ENCODE results near the gene PKHD1.

Gene PKHD1

DNA sequence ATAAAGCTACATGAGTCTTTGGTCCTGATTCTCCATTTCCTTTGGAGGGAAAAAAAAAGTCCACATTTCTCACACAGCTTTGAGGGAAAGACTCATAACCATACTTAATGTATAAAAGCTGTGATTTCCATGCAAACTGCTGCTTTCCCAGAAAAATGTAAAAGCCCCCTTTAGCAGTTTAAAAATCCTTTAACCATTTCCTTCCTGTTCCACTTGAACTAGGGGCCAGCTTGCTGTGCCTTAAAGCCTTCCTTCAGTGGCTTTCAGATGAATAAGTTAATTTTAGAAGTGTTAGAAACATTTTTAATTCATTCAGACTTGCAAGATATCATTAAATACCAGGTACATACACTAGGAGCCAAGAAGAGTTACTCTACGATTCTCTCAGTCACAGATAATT lies 273.5 kb downstream of the PKHD1 start:
- DNase-seq (ENCODE audit: low read depth in 3 of 3, low spot score in 1 of 3), result no peak

DNA sequence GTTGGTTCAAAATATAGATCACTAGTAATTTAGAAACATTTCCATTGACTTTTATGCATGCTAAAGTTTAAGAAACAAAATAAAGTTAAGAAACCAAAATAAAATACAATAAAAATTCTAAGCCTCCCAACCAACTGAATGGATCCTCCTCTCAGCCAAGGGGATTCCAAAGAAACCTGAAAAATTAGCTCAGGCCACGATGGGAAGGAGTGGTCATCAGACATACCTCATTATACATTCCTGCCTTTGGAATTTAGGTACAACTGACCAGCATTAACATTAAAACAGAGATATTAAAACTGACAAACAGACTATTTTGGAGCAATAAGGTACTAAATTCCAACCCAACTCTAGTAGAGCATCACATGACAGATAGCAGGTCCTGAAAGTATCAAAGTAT lies 275.2 kb downstream of the PKHD1 start:
- no peak for DNase-seq (ENCODE audit: low read depth in 3 of 3, low spot score in 1 of 3)

DNA sequence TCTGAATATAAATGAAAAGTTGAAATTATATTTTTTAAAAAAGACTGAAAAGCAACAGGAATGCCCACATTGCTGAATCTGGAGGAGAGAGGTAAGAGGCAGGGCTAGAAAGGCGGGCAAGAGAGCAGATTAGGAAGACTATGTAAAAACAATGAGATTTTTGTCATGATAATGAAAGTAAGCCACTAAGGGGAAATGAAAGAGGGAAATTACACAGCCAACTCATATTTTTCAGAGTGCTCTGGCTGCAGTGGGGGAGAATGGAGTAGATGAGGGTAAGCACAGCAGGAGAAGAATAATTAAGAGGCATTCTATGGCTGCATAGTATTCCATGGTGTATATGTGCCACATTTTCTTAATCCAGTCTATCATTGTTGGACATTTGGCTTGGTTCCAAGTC lies 281.9 kb downstream of the PKHD1 start:
- DNase-seq (ENCODE audit: low read depth in 3 of 3, low spot score in 1 of 3), result no peak

DNA sequence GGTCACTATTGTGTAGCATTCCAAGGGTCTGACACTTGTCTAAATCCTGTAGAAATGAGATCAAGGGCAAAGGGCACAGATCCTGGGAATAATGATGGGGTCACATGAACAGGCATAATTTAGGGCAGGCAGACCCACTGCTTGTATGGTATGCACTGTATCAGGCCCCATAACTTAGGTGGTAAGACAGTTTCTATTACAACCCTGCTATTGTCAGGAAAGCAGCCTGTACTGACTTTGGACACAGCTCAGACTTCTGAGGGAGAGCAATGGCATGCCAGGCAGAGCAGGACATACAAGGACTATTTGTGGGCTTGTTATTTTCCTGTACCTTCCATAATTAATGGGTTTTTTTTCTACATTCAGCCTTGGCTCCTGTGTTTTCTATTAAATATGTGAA lies 286.8 kb downstream of the PKHD1 start:
- DNase-seq (ENCODE audit: low read depth in 3 of 3, low spot score in 1 of 3), result no peak

DNA sequence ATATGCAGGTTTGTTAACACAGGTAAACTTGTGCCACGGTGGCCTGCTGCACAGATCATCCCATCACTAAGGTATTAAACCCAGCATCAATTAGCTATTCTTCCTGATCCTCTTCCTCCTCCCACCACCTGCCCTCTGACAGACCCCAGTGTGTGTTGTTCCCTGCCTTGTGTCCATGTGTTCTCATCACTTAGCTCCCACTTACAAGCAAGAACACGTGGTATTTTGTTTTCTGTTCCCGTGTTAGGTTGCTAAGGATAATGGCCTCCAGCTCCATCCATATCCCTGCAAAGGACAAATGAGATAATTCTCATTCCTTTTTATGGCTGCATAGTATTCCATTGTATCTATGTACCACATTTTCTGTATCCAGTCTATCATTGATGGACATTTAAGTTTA lies 294.0 kb downstream of the PKHD1 start:
- DNase-seq (ENCODE audit: low read depth in 3 of 3, low spot score in 1 of 3), result no peak

DNA sequence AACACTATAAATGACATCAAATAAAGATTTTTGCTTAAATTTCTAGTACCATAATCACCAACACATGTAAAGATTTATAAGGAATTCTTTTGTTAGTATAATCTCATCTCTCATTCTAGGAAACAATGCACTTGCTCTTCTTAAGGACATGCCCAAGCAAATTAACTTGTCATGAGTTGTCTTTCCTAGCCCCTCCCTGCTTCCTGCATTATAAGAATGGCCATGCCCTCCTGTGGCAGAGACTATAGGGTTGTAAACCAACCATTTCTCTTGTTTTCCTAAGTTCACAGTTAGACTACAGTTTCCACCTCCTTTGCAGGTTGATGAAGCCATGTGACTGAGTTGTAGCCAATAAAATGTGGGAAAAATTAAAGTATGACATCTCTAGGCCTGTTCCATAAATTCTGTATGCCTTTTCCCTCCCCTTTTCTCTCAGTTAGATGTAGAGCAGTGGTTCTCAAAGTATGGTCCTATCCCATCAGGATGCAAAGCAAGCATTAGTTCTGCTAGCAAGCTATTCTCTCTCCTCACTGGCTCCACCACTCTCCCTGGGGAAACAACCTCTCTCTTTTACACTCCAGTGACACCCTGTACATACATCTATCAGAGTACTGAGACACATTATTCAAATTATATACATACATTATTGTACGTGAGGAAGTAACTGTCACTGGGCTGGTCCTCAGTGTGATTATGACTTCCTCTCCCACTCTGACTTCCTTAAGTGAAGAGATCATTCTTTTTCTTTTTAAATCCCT lies 295.0 kb downstream of the PKHD1 start:
- DNase-seq (ENCODE audit: low read depth in 3 of 3, low spot score in 1 of 3), result no peak

DNA sequence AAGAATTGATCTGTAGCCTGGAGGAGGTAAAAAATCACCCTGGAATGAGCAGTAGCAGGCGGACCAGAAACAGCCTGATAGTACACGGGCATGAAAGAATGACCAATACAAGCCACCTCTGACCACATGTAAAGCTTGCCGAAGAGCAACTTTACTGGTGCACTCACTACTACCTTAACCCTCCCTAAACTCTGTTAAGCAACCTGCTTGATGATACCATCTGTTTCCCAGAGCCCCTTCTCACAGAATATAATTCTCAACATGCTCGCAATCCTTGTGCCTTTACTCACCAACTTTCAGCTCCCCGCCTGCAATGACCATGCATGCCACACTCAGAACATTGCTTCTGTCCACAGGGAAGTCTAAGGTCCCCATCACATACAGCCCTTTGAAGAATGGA lies 296.5 kb downstream of the PKHD1 start:
- DNase-seq (ENCODE audit: low read depth in 3 of 3, low spot score in 1 of 3), result no peak

DNA sequence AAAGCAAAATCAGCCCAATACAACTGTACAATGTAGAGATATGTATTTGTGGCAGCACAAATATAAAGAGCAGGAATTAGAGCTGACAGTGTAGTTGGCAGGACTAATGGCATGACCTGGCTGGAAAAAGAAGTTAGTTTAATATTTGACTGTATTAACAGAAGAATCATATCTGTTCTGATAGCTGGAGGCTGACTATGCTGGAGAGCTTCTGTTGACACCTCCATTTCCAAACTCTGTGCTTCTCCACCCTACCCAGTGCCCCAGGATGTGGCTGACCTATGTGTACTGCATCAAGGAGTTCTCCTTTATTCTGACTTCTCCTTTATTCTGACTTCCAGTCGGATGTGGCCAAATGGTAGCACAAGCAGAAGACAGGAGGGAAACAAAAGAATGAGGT lies 299.3 kb downstream of the PKHD1 start:
- DNase-seq (ENCODE audit: low read depth in 3 of 3, low spot score in 1 of 3), result no peak

DNA sequence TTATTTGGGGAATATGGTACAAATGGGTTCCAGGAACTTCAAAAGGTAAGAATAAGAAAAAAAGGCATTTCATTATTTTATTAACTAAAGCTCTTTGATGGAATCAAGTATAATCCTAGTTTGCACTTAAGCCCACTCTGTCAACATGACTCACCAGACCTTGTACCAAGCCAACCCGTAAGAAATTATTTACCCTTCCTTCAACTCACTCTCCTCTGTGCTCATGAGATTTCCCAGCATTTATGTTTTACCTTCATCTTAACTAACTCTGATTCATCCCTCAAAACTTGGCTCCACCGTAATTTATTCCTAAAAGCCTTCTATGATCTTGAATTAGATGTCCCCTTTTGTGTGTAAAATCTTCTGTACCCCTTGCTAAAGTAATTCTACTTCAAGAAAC lies 308.7 kb downstream of the PKHD1 start:
- no peak for DNase-seq (ENCODE audit: low read depth in 3 of 3, low spot score in 1 of 3)

DNA sequence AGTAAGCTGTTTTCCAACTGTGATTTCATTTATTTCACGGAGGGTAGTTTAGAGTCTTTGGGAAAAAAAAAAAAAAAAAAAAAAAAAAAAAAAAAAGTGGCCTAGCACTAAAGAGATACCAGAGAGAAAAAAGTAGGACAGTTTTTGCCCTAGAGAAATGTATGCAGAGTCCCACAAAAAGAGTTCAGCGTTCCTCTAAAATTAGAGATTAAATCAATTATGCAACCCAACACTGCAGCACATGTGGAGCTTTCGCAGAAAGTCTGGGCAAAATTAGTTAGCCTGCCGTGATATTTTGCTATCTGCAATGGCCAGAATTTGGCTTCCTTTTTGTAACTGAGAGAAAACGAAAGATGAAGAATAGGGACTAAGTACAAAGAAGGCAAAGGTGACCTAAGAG lies 309.8 kb downstream of the PKHD1 start:
- no peak for DNase-seq (ENCODE audit: low read depth in 3 of 3, low spot score in 1 of 3)

DNA sequence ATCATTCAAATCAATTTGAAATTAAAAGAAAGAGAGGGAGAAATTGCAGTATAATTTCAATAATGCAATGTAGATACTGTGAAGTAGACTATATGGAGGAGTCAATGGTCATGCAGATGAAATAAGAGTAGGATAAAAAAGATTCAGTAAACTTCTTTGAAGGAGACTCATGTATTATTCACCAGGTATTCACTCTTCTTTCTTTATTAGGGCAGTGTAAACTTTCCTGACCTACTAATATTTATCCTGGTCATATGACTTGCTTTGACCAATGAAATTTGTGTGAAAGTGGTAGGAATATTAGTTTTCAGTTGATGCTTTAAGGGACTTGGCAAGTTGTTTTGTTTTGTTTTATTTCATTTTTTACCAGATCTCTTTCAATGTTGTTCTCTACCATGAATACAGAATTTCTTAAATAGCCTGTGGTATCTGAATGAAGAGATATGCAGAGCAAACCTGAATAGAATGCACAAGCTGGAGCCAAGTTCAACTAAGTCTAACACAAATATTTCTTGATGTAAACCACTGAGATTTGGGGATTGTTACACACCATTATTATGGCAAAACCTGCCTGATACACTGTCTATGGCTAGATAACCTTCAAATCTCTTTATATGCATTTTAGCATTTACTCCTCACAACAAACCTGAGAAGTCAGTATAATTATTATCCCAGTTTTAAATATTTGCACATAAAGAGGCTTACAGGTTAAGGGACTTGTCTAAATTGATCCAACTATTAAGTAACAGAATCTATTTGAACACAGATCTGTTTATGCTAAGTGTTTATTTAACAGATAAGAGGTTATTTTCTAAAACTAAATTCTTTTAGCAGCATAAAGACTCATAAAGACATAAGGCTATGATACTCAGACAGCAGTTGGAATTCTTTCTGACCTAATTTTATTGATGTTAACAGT lies 311.2 kb downstream of the PKHD1 start:
- no peak for DNase-seq (ENCODE audit: low read depth in 3 of 3, low spot score in 1 of 3)

DNA sequence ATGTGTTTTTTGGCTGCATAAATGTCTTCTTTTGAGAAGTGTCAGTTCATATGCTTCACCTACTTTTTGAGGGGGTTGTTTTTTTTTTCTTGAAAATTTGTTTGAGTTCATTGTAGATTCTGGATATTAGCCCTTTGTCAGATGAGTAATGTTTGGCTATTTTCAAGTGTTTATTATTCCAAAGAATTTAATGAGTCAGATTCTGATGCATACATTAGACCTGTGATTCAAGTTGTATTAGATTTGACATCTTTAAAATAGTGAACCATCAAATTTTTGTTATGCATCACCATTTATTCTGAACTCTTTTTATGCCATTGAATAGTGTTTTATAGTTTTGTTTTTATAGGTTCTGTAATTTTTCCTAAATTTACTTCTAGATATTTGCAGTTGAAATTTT lies 319.3 kb downstream of the PKHD1 start:
- no peak for DNase-seq (ENCODE audit: low read depth in 3 of 3, low spot score in 1 of 3)

DNA sequence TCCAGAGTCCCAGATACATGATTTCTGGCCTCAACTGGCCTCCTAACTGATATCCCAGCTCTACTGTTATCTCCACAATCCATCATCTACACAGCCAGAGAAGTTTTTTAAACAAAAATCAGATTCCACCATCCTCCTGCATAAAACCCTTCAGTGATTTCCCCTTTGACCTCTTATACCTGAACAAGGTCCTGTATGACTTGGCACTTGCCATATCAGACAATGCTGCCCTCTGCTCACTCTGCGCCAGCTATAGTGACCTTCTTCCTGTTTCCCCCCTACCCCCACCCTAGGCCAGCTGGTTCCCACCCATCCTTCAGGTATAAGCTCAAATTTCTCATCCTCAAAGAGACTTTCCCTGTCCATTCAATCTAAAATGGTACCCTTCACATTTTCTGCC lies 322.2 kb downstream of the PKHD1 start:
- no peak for DNase-seq (ENCODE audit: low read depth in 3 of 3, low spot score in 1 of 3)

DNA sequence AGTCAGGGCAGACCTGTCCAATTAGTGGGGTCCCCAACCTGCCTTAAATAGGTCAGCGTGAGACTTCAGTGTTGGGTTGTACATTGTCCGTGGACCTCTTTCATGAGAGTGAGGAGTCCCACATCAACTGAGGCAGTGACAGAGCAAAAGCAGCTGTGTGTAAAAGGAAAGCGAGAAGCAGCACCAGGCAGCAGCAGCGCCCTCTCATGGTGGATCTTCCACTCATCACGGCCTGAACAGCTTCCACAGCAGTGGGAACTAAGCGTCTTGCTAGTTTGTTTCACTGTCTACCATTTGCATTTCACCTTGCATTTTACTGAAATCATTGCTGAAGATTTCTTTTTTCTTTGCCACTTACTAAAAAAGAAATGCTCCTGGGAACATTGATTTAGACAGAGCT lies 333.8 kb downstream of the PKHD1 start:
- DNase-seq (ENCODE audit: low read depth in 3 of 3, low spot score in 1 of 3), result no peak

DNA sequence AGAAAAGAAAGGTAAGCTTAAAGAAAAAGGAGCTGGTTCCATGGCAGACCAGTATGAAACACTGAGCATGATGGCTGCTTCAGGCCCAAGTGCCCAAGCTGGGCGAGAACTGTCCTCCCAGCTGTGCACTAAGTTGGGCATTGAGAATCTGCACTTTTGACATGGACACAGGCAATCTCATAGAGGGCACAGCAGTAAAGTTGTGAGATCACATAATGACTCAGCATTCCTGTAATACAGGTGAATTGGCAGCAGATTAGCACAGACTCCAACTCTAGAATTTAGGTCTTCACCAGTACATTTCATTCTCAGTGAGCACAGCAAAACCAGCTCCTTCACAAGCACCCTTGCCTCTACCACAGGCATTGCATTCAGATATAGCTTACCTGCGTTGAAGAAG lies 343.4 kb downstream of the PKHD1 start:
- DNase-seq (ENCODE audit: low read depth in 3 of 3, low spot score in 1 of 3), result no peak

DNA sequence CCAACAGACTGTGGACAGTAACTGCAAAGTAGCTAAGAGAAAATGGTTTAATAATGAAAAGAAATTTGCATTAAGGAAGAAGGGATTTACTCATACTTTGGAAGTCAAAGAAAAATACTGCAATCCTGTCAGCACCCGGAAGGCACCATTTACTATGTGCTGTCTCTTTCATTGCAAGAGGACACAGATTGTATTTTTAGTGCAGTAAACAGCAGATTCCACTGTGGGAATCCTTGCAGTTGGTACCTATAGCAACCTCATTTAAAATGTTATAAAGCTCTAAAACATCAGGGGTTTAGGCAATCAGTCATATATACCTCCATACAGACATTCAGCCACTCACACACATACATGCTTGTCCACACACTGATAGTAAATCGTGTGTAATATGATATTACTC lies 346.8 kb downstream of the PKHD1 start:
- DNase-seq (ENCODE audit: low read depth in 3 of 3, low spot score in 1 of 3), result no peak

DNA sequence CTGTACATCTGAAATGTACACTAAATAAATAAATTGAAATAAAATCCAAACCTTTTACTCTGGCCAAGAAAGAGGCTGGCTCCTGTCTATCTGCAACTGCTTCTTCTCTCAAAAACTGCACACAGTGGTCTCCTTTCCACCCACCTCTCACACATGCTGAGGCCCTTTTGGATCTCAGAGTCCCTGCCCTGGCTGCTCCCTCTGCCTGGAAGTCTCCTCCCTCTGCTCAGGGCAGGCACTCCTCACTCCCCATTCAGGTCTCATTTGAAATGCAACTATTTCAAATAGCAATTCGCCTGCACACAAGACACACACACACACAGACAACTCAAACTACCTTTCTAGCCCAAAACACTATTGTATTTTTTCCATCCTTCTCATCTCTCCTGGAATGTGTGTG lies 348.8 kb downstream of the PKHD1 start:
- DNase-seq (ENCODE audit: low read depth in 3 of 3, low spot score in 1 of 3), result no peak

DNA sequence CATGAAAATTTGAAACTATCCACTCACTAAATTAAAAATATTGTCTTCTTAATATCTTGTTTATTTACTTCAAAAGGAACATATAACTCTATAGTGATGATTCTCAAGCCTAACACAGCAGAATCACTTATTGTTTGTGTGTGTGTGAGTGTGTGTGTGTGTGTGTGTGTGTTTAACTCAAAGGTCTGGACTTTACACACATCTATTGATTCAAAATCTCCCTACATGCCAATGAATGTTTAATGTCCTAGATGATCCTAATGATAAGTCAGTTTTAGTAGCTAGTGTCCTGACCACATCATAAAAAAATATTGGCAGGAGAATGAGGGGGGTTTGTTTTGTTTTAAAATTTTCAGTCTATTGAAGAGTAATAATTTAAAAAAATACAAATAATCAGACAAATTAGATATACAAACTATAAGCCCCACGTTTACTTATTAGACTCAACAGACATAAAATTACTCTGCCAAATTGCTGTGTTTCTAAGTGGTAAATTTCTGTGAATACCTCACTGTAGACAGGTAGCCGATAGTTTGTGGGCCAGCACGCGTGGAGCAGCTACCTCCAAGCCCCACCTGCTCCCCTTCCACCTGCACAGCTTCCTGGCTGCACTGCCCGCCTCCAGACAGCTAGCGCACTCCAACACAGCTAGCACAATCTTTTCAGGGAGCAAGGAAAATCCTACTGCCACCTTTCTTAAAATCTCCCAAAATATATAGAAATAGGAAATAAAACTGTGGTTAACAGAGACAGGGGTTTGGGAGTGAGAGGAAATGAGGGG lies 349.6 kb downstream of the PKHD1 start:
- DNase-seq (ENCODE audit: low read depth in 3 of 3, low spot score in 1 of 3), result no peak

DNA sequence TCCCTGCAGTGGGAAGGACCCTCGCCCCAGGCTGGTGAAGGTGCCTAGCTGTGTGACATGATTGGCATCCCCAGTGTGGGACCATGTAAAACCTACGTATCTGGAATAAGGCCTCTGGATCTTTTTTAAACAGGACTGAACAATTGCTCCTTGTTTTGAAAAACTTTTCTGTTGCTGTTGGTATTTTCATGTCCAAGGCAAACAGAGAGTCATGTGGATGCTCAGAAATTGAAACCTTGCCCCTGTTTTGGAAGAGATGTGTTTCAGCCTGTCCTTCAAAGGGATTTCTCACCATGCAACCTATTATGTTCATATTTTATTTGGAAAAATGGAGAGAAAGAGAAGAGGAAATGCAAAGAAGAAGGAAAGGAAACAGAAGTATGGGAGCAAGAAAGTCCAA lies 362.3 kb downstream of the PKHD1 start:
- DNase-seq (ENCODE audit: low read depth in 3 of 3, low spot score in 1 of 3), result no peak

DNA sequence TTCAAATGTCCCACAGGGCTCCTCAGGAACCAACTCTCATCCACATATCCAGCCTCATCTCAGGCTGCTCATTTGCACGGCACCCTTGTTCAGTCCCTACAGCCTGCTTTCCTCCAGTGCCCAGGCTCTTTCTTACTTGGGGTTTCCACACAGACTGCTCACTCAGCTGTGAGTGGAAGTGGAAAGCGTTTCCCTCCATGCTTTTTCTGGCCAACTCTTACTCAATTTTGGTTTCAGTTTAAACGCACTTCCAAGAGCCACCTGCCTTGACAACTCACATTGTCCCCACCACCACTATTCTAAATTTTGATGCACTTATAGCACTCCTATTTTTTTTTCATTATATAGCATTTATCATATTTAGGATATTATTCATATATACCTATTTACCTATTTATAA lies 367.1 kb downstream of the PKHD1 start:
- no peak for DNase-seq (ENCODE audit: low read depth in 3 of 3, low spot score in 1 of 3)

DNA sequence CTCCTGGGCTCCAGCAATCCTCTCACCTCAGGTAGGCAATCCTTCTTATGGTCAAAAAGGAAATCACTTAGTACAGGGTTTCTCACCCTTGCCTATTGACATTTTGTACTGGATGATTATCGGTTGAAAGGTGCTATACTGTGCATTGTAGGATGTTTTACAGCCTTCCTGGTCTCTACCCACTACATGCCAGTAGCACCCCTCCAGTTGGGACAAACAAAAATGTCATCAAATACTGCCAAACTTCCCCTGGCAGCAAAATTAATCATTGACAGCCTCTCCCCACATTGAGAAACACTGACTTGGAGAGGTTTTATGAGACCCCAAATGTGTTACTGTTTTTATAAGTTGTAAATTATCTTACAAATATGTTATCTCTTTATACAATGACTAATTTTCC lies 368.1 kb downstream of the PKHD1 start:
- no peak for DNase-seq (ENCODE audit: low read depth in 3 of 3, low spot score in 1 of 3)

DNA sequence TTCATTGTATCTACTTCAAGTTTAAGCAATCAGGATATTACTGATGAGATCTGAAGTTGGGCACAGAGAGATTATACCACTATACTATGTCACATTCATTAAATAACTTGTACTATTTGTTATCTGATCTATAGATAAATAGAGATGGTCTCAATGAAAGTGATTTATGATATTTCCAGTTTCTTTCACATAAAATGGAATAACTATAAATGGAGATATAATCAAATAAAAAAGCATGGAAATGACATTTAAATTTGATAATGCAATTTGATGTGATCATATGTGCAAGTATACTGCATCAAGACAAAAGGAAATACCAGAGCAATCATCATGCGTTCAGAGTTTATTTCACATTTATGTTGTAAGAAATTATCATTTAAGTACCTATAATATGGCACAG lies 368.9 kb downstream of the PKHD1 start:
- no peak for DNase-seq (ENCODE audit: low read depth in 3 of 3, low spot score in 1 of 3)
